Measurements from ENCODE around the gene MAML3.

MAML3 gene

GRCh38 chr4:139899346-139899745 lies 254.6 kb downstream of the MAML3 start:
- no peak for DNase-seq (ENCODE audit: low spot score)

- no peak for DNase-seq (ENCODE audit: low spot score)
Measured at GRCh38 chr4:139898293-139898692, 255.7 kb downstream of the MAML3 start.

GRCh38 chr4:139896091-139896604 lies 257.8 kb downstream of the MAML3 start:
- DNase-seq (ENCODE audit: low spot score) = no peak

GRCh38 chr4:139893801-139894200 lies 260.2 kb downstream of the MAML3 start:
- DNase-seq (ENCODE audit: low spot score) = no peak

GRCh38 chr4:139892973-139893736 lies 260.8 kb downstream of the MAML3 start:
- no peak for DNase-seq (ENCODE audit: low spot score)

- no peak for DNase-seq (ENCODE audit: low spot score)
Measured at GRCh38 chr4:139890816-139891215, 263.2 kb downstream of the MAML3 start.

GRCh38 chr4:139889901-139890300 lies 264.1 kb downstream of the MAML3 start:
- no peak for DNase-seq (ENCODE audit: low spot score)

- DNase-seq (ENCODE audit: low spot score) = no peak
Measured at GRCh38 chr4:139889264-139889663, 264.7 kb downstream of the MAML3 start.

GRCh38 chr4:139887962-139888735 lies 265.8 kb downstream of the MAML3 start:
- DNase-seq (ENCODE audit: low spot score) = no peak

- DNase-seq (ENCODE audit: low spot score) = no peak
Measured at GRCh38 chr4:139887376-139887802, 266.6 kb downstream of the MAML3 start.

GRCh38 chr4:139886798-139887197 lies 267.2 kb downstream of the MAML3 start:
- DNase-seq (ENCODE audit: low spot score) = no peak

GRCh38 chr4:139884438-139884837 lies 269.5 kb downstream of the MAML3 start:
- DNase-seq (ENCODE audit: low spot score) = no peak

- DNase-seq (ENCODE audit: low spot score) = no peak
Measured at GRCh38 chr4:139880841-139881240, 273.1 kb downstream of the MAML3 start.

- DNase-seq (ENCODE audit: low spot score) = no peak
Measured at GRCh38 chr4:139878050-139878449, 275.9 kb downstream of the MAML3 start.

GRCh38 chr4:139876337-139876941 lies 277.5 kb downstream of the MAML3 start:
- peak; percentile 43 for DNase-seq (ENCODE audit: low spot score)

- no peak for DNase-seq (ENCODE audit: low spot score)
Measured at GRCh38 chr4:139875411-139875825, 278.6 kb downstream of the MAML3 start.

- DNase-seq (ENCODE audit: low spot score) = peak; percentile 29
Measured at GRCh38 chr4:139873111-139873860, 280.7 kb downstream of the MAML3 start.

- peak; percentile 53 for DNase-seq (ENCODE audit: low spot score)
Measured at GRCh38 chr4:139872274-139872673, 281.7 kb downstream of the MAML3 start.

- DNase-seq (ENCODE audit: low spot score) = no peak
Measured at GRCh38 chr4:139869810-139870209, 284.2 kb downstream of the MAML3 start.

GRCh38 chr4:139866276-139866962 lies 287.6 kb downstream of the MAML3 start:
- no peak for DNase-seq (ENCODE audit: low spot score)

GRCh38 chr4:139865537-139865936 lies 288.4 kb downstream of the MAML3 start:
- no peak for DNase-seq (ENCODE audit: low spot score)

Measured in activated CD4-positive, alpha-beta T cell treated with anti-CD3 and anti-CD28 coated beads, Interleukin-2, Interleukin-4, amounts not matched to agents 100 ng/mL and 50 ng/mL, durations not matched to agents 16 hours and 8 hours (primary cell).